GM11168 (cell line): ENCODE measurements around the gene MYOM3.
"Not testable (repeated sequence)": the region's sequence is repeated elsewhere in the genome, so short reads cannot be mapped to it uniquely, and the experiment has no call there.

Experiments used
- in situ Hi-C: fragments of 300-500 bp; cut with MboI; formaldehyde crosslinking; loops from one replicate; pipeline ENCODE4 v1.12.0; 2022; ENCODE audit warnings: low sequenced_read_pairs; ENCODE audit not compliant: unreplicated experiment

The MYOM3 gene

GRCh38 chr1:24048894-24049293 lies 63.0 kb downstream of the MYOM3 start:
- in situ Hi-C loops: not testable (repeated sequence)

DNA sequence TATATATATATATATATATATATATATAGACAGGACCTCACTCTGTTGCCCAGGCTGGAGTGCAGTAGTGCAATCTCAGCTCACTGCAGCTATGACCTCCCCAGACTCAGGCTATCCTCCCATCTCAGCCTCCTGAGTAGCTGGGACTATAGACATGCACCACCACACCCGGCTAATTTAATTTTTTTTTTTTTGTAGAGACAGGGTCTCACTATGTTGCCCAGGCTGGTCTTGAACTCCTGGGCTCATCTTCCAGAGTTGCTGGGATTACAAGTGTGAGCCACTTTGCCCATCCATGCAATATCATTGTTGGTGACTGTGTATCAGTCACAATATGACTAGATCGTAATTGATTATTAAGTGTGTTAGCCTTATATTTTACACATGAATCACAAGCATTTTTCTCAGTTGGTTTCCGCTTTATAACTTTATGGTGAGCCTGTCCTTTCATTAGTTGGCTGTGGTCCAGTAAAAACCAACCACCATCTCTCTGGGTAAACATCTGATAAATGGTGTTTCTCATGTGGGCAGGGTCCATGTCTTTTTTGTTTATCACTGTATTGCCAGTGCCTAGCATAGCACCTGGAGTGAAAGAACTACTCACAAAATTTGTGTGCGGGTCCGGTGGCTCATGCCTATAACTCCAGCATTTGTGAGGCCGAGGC lies 63.6 kb downstream of the MYOM3 start:
- in situ Hi-C loops: no loop called here

GRCh38 chr1:24047110-24047477 lies 64.8 kb downstream of the MYOM3 start:
- in situ Hi-C loops: no loop called here

DNA sequence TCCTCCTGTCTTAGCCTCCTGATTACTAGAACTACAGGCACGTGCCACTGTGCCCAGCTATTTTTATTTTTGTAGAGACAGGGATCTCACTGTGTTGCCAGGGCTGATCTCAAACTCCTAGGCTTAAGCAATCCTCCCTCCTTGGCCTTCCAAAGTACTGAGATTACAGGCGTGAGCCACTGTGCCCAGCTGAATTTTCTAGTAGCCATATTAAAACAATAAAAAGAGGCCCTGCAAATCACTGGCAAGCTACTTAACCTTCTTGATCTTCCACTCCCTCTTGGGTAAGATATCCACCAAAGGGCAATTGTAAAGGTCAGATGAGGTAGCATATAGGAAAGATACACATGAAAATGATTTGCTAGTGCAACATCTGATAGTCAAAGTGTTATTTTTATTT lies 66.2 kb downstream of the MYOM3 start:
- in situ Hi-C loops: no loop called here

GRCh38 chr1:24044672-24045071 lies 67.3 kb downstream of the MYOM3 start:
- in situ Hi-C loops: not testable (repeated sequence)

DNA sequence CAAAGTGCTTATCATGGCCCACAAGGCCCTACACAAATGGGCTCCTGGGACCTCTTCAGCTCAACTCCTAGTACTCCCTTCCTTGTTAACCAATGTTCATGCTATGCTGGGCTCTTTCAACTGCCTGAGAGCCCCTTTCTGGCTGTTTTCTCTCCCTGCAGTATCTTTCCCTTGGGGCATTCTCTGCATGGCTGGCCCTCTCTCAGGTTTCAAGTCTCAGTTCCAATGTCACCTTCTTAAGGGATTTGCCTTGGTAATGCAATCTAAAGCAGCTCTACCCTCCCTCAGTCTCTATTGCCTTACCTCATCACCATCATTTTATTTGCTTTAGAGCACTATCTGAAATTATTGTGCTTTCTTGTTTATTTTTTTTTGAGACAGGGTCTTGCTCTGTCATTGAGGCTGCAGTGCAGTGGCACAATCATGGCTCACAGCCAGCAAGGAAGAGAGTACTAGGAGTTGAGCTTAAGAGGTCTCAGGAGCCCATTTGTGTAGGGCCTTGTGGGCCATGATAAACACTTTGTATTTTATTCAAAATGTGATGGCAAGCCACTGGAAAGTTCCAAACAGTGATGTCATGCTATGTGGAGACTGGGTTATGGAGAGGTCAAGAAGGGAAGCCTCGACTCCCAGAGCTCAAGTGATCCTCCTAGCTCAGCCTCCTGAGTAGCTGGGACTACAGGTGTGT lies 68.4 kb downstream of the MYOM3 start:
- in situ Hi-C loops: no loop called here

DNA sequence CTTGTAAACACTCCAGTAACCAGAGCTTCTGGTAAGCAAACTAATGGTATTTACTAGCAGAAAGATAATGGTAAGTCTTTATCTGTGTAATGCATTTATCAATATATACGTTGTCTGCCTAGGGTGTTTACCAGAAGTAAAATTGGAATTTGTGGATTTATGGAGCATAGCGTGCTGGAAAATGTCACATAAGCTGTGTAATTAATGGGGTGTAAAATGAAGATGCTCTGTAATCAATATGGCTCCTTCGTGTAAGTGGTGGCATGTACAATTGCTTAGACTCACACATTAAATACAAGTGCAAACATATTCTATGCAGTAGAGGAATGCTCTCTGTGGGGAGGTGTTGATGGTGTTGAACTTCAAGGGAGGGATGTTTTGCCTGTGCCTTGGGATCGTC lies 69.6 kb downstream of the MYOM3 start:
- in situ Hi-C loops: no loop called here

DNA sequence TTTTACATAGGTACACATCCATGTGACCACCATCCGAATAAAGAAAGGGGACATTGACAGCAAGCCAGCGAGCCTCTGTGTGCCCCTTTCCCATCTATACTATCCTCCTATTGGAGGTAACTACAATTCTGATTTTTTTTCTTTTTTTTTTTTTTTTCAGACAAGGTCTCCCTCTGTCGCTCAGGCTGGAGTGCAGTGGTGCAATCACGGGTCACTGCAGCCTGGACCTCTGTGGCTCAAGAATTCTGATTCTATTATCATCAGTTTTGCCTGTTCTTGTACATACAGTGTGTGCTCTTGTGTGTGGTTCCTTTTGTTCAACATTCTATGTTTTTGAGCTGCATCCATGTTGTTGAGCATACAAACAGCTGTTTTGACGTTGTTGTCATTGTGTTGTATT lies 75.8 kb downstream of the MYOM3 start:
- in situ Hi-C loops: no loop called here

DNA sequence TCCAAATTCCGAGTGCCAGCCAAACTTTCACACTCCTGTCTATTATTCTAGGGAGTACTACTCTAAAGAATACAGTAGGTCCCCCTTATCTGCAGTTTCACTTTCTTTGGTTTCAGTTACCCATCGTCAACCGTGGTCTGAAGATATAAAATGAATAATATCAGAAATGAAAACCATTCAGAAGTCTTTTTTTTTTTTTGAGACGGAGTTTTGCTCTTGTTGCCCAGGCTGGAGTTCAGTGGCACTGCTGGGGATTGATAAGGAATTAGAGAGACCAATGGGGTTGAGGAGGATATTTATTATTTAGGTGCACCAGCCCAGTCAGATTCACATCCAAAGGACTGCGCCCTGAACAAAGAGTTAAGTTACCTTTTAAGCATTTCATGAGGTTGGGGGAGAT lies 79.0 kb downstream of the MYOM3 start:
- in situ Hi-C loops: no loop called here

DNA sequence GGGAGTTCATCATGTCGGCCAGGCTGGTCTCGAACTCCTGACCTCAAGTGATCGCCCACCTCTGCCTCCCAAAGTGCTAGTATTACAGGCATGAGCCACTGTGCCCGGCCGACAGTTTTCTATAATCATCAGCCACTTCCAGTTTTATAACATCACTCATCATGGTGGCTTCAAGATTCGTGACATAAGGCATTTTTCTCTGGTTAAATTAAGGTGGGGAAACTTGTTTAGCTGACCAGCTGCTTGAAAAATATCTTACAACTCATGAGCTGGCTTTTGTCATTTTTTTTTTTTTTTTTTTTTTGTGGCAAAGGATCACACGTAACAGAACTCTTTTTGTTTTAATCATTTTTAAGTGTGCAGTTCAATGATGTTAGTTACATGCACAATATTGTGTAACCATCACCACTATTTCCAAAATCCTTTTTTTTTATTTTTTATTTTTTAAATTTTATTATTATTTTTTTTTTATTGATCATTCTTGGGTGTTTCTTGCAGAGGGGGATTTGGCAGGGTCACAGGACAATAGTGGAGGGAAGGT lies 80.9 kb downstream of the MYOM3 start:
- in situ Hi-C loops: not testable (repeated sequence)

GRCh38 chr1:24027838-24028468 lies 84.0 kb downstream of the MYOM3 start:
- in situ Hi-C loops: no loop called here

- in situ Hi-C loops: no loop called here
Measured at GRCh38 chr1:24022581-24023361, 89.2 kb downstream of the MYOM3 start.

DNA sequence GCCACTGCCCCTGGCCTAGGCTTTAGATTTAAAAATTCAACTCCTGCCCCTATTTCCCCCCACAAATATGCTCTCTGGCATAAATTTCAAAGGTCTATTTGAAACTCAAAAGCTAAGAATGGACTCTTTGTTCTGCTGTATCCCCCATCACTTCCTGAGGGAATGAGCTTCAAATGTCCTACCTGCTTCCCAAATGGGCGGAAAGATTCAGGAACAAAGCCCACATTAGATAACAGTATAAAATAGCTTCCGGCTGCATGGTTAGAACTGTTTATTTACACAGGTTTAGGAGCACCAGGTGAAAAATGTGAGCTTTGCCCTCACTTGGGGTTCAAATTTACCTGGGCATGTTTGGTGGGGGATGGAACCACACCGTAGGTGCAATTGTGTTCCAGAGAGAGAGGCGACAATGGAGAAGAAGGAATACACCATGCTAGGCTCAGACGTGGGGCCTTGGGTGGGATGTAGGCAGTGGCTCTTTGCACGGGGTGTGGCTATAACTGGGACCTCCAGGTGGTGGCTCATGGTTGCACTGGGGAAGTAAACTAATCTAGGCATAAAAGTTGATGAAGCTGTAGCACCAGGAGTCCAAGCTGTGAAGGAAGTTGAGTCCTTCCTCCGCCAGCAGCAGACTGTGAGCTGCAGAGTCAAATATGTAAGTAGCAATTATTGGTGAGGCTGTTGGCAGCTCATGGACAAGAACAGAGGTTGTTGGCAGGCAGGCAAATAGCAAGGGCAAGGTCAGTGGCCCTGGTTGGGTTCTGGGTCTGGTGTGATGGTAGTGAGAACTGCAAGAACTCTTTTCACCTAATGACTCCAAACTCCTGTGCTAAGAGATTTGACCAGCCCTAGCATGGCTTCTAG lies 90.3 kb downstream of the MYOM3 start:
- in situ Hi-C loops: no loop called here

- in situ Hi-C loops: no loop called here
Measured at GRCh38 chr1:24020470-24020869, 91.5 kb downstream of the MYOM3 start.

- in situ Hi-C loops: no loop called here
Measured at GRCh38 chr1:24020025-24020424, 91.9 kb downstream of the MYOM3 start.

DNA sequence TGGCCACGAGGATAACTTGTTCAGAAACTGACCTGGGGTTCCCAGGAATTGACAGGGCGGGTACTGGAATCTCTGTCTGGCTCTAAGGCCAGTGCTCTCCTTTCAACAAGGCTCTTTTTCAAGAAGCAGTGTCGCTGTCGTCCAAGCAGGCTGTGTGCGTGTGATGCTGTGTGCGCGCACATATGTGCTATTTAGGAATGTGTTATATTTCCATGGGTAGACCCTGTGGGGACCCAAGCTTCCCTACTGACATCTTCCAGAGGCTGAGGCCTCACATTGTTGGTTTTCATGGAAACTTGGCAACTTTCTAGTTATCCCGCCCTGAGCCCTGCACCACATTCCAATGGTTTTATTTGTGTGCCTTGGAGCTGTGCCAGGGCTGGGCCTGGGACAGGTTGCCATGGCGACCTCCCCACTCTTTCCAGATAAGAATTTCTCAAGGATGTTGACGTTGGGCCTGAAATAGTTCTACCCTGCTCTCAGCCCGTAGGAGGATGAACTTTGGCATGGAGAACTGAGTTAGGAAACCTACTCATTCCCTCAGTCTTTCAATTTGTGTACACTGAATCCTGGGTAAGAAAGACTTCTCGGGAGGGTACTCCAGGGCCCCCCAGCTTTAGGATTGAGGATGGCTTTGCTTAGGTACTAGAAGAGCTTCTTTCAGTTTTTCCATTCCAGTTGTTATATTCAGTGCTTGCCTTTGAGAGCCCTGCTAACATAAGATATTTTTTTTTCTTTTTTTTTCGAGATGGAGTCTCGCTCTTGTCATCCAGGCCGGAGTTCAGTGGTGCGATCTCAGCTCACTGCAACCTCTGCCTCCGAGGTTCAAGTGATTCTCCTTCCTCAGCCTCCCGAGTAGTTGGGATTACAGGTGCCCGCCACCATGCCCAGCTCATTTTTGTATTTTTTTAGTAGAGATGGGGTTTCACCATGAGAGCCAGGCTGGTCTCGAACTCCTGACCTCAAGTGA lies 93.0 kb downstream of the MYOM3 start:
- in situ Hi-C loops: no loop called here

GRCh38 chr1:24015221-24016210 lies 96.4 kb downstream of the MYOM3 start:
- in situ Hi-C loops: no loop called here
